ENCODE measurements around the gene ATP5ME. TPM values are rescaled to one million over a fixed set of nuclear protein-coding genes. Genes with fewer than 3 reads are reported as not detected.
"Not testable (repeated sequence)": the region's sequence is repeated elsewhere in the genome, so short reads cannot be mapped to it uniquely, and the experiment has no call there.

Gene ATP5ME
- total RNA-seq, 1 donor from 2014 or later, result 255 TPM

DNA sequence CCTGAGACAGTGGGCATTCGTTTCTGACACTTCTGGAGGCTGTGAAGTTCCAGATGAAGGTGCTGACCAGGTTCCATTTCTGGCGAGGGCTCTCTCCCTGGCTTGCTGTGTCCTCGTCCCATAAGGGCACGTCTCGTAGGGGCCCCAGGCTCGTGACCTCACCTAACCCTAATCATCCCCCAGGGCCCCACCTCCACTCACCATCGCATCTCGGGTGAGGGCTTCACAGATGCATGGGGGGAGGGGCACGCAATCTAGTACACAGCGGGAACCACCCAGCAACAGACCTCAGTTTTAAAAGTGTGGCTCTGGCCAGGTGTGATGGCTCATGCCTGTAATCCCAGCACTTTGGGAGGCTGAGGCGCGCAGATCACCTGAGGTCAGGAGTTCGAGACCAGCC lies 26.6 kb downstream of the ATP5ME start:
- Histone ChIP-seq H2AFZ (ENCODE audit: low read depth, low read length) (no peak overlapping the region), H3K9ac (ENCODE audit: low read length) (no peak overlapping the region), H3K4me3 (ENCODE audit: insufficient read depth, low read depth, low read length) (no peak overlapping the region), H3K9me3 (ENCODE audit: insufficient read depth, low read depth, low read length) (no peaks in the 10 kb centered on the region), H3K36me3 (ENCODE audit: insufficient read depth, low read length) (no peaks in the 10 kb centered on the region), H3K79me2 (ENCODE audit: insufficient read depth, low read length) (no peaks in the 10 kb centered on the region), H3K27ac (ENCODE audit: low read depth, low read length) (no peak overlapping the region), H3K27me3 (ENCODE audit: insufficient read depth, low read length) (peaks cover 4% of the 10 kb centered on the region), H3K4me2 (ENCODE audit: low read length) (no peak overlapping the region), H3K4me1 (ENCODE audit: insufficient read depth, low read length) (no peaks in the 10 kb centered on the region), H4K20me1 (ENCODE audit: insufficient read depth, low read length) (no peaks in the 10 kb centered on the region)
- H3K27me3 Mint-ChIP-seq (ENCODE audit: low read depth, unreplicated experiment), result peaks cover 17% of the 10 kb centered on the region
- DNase-seq (ENCODE audit: low read depth) (no peak), FAIRE-seq (no peak)
- no peak overlapping the region for H3K27ac Mint-ChIP-seq (ENCODE audit: unreplicated experiment)
- no peaks in the 10 kb centered on the region for H3K4me1 Mint-ChIP-seq (ENCODE audit: low read depth, unreplicated experiment)
- H3K36me3 Mint-ChIP-seq (ENCODE audit: low read depth, unreplicated experiment), result peaks cover 2% of the 10 kb centered on the region
- H3K9me3 Mint-ChIP-seq (ENCODE audit: unreplicated experiment), result no peaks in the 10 kb centered on the region
- H3K4me3 Mint-ChIP-seq (ENCODE audit: unreplicated experiment), result no peak overlapping the region
- TF ChIP-seq, protein P1, sequence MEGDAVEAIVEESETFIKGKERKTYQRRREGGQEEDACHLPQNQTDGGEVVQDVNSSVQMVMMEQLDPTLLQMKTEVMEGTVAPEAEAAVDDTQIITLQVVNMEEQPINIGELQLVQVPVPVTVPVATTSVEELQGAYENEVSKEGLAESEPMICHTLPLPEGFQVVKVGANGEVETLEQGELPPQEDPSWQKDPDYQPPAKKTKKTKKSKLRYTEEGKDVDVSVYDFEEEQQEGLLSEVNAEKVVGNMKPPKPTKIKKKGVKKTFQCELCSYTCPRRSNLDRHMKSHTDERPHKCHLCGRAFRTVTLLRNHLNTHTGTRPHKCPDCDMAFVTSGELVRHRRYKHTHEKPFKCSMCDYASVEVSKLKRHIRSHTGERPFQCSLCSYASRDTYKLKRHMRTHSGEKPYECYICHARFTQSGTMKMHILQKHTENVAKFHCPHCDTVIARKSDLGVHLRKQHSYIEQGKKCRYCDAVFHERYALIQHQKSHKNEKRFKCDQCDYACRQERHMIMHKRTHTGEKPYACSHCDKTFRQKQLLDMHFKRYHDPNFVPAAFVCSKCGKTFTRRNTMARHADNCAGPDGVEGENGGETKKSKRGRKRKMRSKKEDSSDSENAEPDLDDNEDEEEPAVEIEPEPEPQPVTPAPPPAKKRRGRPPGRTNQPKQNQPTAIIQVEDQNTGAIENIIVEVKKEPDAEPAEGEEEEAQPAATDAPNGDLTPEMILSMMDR (IDR thresholded peaks at IDR 0.05; ENCODE audit: insufficient read depth, low read depth, low read length), result no peak
- TF ChIP-seq EZH2 (IDR thresholded peaks at IDR 0.05; ENCODE audit: insufficient read depth, low read length), result no peak

DNA sequence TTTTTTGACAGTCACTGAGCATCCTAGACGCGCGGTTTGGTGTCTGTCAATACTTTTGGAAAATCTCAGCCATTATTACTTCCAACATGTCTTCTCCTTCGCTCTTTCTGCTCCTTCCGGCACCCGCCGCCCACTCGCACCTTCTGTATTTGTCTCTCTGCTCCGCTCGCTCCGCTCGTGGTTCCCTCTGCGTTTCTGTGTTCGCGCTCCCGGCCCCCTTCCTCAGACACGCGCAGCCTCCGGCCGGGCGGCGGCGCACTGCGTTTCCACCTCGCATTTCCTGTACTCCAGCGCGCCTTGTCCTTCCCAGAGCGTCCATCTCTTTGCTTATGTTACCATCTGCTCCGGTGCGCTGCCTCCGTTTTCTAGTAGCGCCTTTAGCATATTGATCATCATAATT lies 27.6 kb downstream of the ATP5ME start:
- no peaks in the 10 kb centered on the region for H3K4me1 Mint-ChIP-seq (ENCODE audit: low read depth, unreplicated experiment)
- H3K4me1 ChIP-seq (ENCODE audit: insufficient read depth, low read length), result no peaks in the 10 kb centered on the region
- DNase-seq (ENCODE audit: low read depth), result no peak
- no peaks in the 10 kb centered on the region for H4K20me1 ChIP-seq (ENCODE audit: insufficient read depth, low read length)
- no peak overlapping the region for H3K27ac Mint-ChIP-seq (ENCODE audit: unreplicated experiment)
- H2AFZ ChIP-seq (ENCODE audit: low read depth, low read length), result no peak overlapping the region
- no peaks in the 10 kb centered on the region for H3K79me2 ChIP-seq (ENCODE audit: insufficient read depth, low read length)
- TF ChIP-seq, protein P1 (IDR thresholded peaks at IDR 0.05; ENCODE audit: insufficient read depth, low read depth, low read length), result no peak
- H3K27me3 ChIP-seq (ENCODE audit: insufficient read depth, low read length), result peaks cover 4% of the 10 kb centered on the region
- H3K9ac ChIP-seq (ENCODE audit: low read length), result no peak overlapping the region
- peaks cover 2% of the 10 kb centered on the region for H3K36me3 Mint-ChIP-seq (ENCODE audit: low read depth, unreplicated experiment)
- H3K4me2 ChIP-seq (ENCODE audit: low read length), result no peak overlapping the region
- FAIRE-seq, result no peak
- H3K27ac ChIP-seq (ENCODE audit: low read depth, low read length), result no peak overlapping the region
- H3K27me3 Mint-ChIP-seq (ENCODE audit: low read depth, unreplicated experiment), result peaks cover 9% of the 10 kb centered on the region
- no peaks in the 10 kb centered on the region for H3K9me3 Mint-ChIP-seq (ENCODE audit: unreplicated experiment)
- H3K36me3 ChIP-seq (ENCODE audit: insufficient read depth, low read length), result no peaks in the 10 kb centered on the region
- H3K9me3 ChIP-seq (ENCODE audit: insufficient read depth, low read depth, low read length), result no peaks in the 10 kb centered on the region
- no peak overlapping the region for H3K4me3 Mint-ChIP-seq (ENCODE audit: unreplicated experiment)
- no peak overlapping the region for H3K4me3 ChIP-seq (ENCODE audit: insufficient read depth, low read depth, low read length)

DNA sequence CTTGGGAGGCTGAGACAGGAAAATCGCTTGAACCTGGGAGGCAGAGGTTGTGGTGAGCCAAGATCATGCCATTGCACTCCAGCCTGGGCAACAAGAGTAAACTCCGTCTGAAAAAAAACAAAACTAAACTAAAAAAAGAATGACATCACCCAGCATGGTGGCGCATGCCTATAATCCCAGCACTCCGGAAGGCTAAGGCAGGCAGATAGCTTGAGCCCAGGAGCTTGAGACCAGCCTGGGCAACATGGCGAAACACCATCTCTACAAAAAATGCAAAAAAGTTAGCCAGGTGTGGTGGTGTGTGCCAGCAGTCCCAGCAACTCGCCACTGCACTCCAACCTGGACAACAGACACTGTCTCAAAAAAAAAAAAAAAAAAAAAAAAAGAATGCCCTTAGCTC lies 31.7 kb downstream of the ATP5ME start:
- H3K79me2 ChIP-seq (ENCODE audit: insufficient read depth, low read length); H3K9me3 ChIP-seq (ENCODE audit: insufficient read depth, low read depth, low read length); H4K20me1 ChIP-seq (ENCODE audit: insufficient read depth, low read length); FAIRE-seq; H3K27ac Mint-ChIP-seq (ENCODE audit: unreplicated experiment); H3K4me3 ChIP-seq (ENCODE audit: insufficient read depth, low read depth, low read length); H3K4me2 ChIP-seq (ENCODE audit: low read length); H3K9ac ChIP-seq (ENCODE audit: low read length); H3K4me1 Mint-ChIP-seq (ENCODE audit: low read depth, unreplicated experiment); H3K9me3 Mint-ChIP-seq (ENCODE audit: unreplicated experiment); DNase-seq (ENCODE audit: low read depth); H3K4me1 ChIP-seq (ENCODE audit: insufficient read depth, low read length); H3K36me3 Mint-ChIP-seq (ENCODE audit: low read depth, unreplicated experiment); H3K27me3 ChIP-seq (ENCODE audit: insufficient read depth, low read length); H3K4me3 Mint-ChIP-seq (ENCODE audit: unreplicated experiment); H2AFZ ChIP-seq (ENCODE audit: low read depth, low read length); H3K36me3 ChIP-seq (ENCODE audit: insufficient read depth, low read length); H3K27ac ChIP-seq (ENCODE audit: low read depth, low read length): not testable (repeated sequence)
- H3K27me3 Mint-ChIP-seq (ENCODE audit: low read depth, unreplicated experiment), result peaks cover 16% of the 10 kb centered on the region

Data from astrocyte (in vitro differentiated cells and primary cell).